Lung (tissue), 12 donors: ENCODE measurements around the gene IQCH. TPM values are rescaled to one million over a fixed set of nuclear protein-coding genes. Genes with fewer than 3 reads are reported as not detected.

Experiments
- ATAC-seq: fragments of 200-7000 bp; cut with Tn5 transposase; one replicate; pipeline ENCODE4 v1.9.1; 2020; ENCODE audit warnings: moderate number of reproducible peaks; ENCODE audit not compliant: insufficient read depth, low FRiP score
- DNase-seq, 3 donors: peaks; one replicate each; pipeline ENCODE4 v3.0.0-alpha.2; 2013 to 2017
- H3K27ac ChIP-seq, 2 donors: one replicate each; pipeline ENCODE4 v1.5.1; 2013; ENCODE audit warnings: mild to moderate bottlenecking in 2 of 2, moderate library complexity in 2 of 2, control low read depth in 1 of 2, inconsistent platforms in 1 of 2, low read depth in 1 of 2, low read length in 1 of 2
- H3K27me3 ChIP-seq, 3 donors: one replicate each; pipeline ENCODE4 v1.5.1; 2013; ENCODE audit warnings: low read length in 2 of 3; ENCODE audit not compliant: control insufficient read depth in 3 of 3, insufficient read depth in 3 of 3
- H3K36me3 ChIP-seq, 4 donors: one replicate each; pipeline ENCODE4 v1.5.1; 2013; ENCODE audit warnings: low read length in 4 of 4, mild to moderate bottlenecking in 1 of 4, moderate library complexity in 1 of 4; ENCODE audit not compliant: control insufficient read depth in 4 of 4, insufficient read depth in 4 of 4
- H3K4me1 ChIP-seq, 5 donors: one replicate each; pipeline ENCODE4 v1.5.1; 2013; ENCODE audit warnings: low read length in 5 of 5, mild to moderate bottlenecking in 2 of 5, moderate library complexity in 1 of 5; ENCODE audit not compliant: control insufficient read depth in 5 of 5, insufficient read depth in 5 of 5
- H3K4me3 ChIP-seq: one replicate; pipeline ENCODE4 v1.5.1; 2013; ENCODE audit warnings: mild to moderate bottlenecking, control low read depth, moderate library complexity
- H3K9ac ChIP-seq, 2 donors: one replicate each; pipeline ENCODE4 v1.5.1; 2013; ENCODE audit warnings: low read length in 2 of 2, control low read depth in 1 of 2; ENCODE audit not compliant: insufficient read depth in 1 of 2
- H3K9me3 ChIP-seq, 4 donors: one replicate each; pipeline ENCODE4 v1.5.1; 2013; ENCODE audit warnings: low read length in 3 of 4, mild to moderate bottlenecking in 1 of 4, moderate library complexity in 1 of 4; ENCODE audit not compliant: control insufficient read depth in 4 of 4, insufficient read depth in 3 of 4
- WGBS, 2 donors: extraction: QIAGEN DNeasy Blood & Tissue Kit; methylation state at CpG; one replicate each; pipeline ENCODE4 v1.1.7; 2013; 5-methylcytosine and 5-hydroxymethylcytosine counted together
- polyA plus RNA-seq, 2 donors: library from polyadenylated mRNA; stranded (reverse); fragments of 200-250 nt; gene quantifications; one replicate each; pipeline ENCODE4 v1.2.1, GENCODE V29; 2013
- total RNA-seq, 2 donors: library from RNA; depleted of rRNA in 1 of 2; stranded (reverse); fragments of >200 nt in 1 of 2; gene quantifications; one replicate each; pipeline ENCODE4 v1.2.1, GENCODE V29; 2014 to 2021
- TF ChIP-seq, protein P1 (sequence below): IDR thresholded peaks from 2 replicates; pipeline ENCODE4 v1.5.1; 2012; ENCODE audit warnings: mild to moderate bottlenecking; ENCODE audit errors: control extremely low read depth, extremely low read depth
- donor health status: control.
- donor health status: control.
- donor health status: Bipolar disorder and iron deficiency.
- donor health status: healthy.
- donor health status: DM: yes; HTN: yes; CAD: no.

Gene IQCH
- total and polyA plus RNA-seq, 4 donors, result 1.1 to 10.5 (median 4.5) TPM

DNA sequence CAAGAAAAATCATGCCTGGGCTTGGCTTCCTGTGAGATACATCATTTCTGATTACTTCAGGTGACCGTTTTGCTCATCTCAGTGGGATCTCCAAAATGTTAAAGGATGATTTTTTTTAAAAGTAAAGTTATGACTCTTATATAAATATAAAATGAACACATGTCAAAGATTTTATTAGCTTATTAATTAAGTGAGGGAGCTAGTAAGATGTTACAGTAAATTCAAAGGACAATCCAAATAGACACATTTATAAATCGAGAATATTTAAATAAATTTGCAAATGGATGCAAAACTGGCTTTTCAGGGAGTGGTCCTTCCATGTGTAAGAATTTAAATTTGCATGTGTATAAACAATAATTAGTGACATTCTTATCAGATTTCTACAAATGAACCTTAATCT lies 87.0 kb downstream of the IQCH start:
- Histone ChIP-seq H3K4me1 (peaks cover 0 to 2% (median 0%) of the 10 kb centered on the region in 5 donors), H3K36me3 (no peaks in the 10 kb centered on the region), H3K27me3 (peaks cover 0 to 4% (median 0%) of the 10 kb centered on the region in 3 donors), H3K27ac (no peak overlapping the region), H3K9me3 (peaks cover 0 to 2% (median 0%) of the 10 kb centered on the region in 4 donors), H3K9ac (no peak overlapping the region), H3K4me3 (no peak overlapping the region)
- TF ChIP-seq, protein P1, sequence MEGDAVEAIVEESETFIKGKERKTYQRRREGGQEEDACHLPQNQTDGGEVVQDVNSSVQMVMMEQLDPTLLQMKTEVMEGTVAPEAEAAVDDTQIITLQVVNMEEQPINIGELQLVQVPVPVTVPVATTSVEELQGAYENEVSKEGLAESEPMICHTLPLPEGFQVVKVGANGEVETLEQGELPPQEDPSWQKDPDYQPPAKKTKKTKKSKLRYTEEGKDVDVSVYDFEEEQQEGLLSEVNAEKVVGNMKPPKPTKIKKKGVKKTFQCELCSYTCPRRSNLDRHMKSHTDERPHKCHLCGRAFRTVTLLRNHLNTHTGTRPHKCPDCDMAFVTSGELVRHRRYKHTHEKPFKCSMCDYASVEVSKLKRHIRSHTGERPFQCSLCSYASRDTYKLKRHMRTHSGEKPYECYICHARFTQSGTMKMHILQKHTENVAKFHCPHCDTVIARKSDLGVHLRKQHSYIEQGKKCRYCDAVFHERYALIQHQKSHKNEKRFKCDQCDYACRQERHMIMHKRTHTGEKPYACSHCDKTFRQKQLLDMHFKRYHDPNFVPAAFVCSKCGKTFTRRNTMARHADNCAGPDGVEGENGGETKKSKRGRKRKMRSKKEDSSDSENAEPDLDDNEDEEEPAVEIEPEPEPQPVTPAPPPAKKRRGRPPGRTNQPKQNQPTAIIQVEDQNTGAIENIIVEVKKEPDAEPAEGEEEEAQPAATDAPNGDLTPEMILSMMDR, result no peak
- no peak for DNase-seq
- ATAC-seq, result no peak
- 95 to 96% methylated on average over 2 of the region's 2 CpGs for WGBS, 2 donors

DNA sequence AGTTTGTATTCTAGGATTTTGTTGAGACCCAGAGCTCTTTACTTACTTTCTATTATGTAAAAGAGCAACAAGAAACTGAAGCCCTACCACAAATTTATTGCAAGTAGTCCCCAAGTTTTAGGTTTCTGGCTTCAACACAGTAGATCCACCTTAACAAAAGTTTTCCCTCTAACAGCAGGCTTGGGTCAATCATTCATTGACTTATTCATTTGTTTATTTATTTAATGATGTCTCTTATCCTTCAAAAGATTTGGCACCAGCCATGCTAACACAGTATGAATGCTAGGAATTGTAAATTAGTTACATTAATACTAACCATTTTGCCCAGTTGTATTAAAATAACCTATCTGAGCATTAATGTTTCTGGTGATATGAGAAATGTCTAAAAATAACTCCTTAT lies 88.6 kb downstream of the IQCH start:
- DNase-seq, result no peak
- peaks cover 0 to 2% (median 0%) of the 10 kb centered on the region in 4 donors for H3K9me3 ChIP-seq
- peaks cover 0 to 2% (median 0%) of the 10 kb centered on the region in 5 donors for H3K4me1 ChIP-seq
- no peaks in the 10 kb centered on the region for H3K36me3 ChIP-seq
- H3K27ac ChIP-seq, result no peak overlapping the region
- no peak for ATAC-seq
- peaks cover 0 to 4% (median 0%) of the 10 kb centered on the region in 3 donors for H3K27me3 ChIP-seq
- H3K9ac ChIP-seq, result no peak overlapping the region
- H3K4me3 ChIP-seq, result no peak overlapping the region
- TF ChIP-seq, protein P1, result no peak

DNA sequence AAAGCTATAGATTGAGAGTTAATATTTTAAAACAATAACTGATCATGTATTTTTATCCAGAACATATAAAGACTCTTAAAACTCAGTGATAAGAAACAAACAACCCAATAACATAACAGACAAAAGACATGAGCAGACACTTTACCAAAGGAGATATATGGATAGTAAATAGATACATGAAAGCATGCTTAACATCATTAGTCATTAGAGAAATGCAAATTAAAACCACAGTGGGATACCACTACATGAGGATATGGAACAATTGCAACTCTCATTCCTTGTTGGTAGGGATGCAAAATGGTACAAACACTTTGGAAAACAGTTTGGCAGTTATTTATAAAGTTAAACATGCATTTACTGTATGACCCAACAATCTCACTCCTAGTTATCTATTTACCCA lies 95.0 kb downstream of the IQCH start:
- DNase-seq (no peak), ATAC-seq (no peak)
- Histone ChIP-seq H3K27ac (no peak overlapping the region), H3K27me3 (no peaks in the 10 kb centered on the region), H3K9me3 (peaks cover 0 to 2% (median 0%) of the 10 kb centered on the region in 4 donors), H3K36me3 (peaks cover 0 to 1% (median 0%) of the 10 kb centered on the region in 4 donors), H3K4me3 (no peak overlapping the region), H3K9ac (no peak overlapping the region), H3K4me1 (no peaks in the 10 kb centered on the region)
- TF ChIP-seq, protein P1, result no peak

DNA sequence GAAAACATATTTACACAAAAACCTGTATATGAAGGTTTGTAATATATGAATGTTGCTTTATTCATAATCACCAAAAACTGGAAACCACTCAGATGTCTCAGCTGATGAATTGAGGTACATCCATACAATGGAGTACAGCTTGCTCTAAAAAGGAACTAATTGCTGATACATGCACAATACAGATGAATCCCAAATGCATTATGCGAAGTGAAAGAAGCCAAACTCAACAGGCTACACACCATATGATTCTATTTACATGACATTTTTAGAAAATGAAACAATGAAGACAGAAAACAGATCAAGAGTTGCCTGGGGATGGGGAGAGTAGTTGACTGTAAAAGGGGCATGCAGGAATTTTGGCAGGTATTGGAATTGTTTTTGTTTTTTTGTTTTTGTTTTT lies 95.5 kb downstream of the IQCH start:
- no peaks in the 10 kb centered on the region for H3K27me3 ChIP-seq
- H3K9ac ChIP-seq, result no peak overlapping the region
- no peak overlapping the region for H3K27ac ChIP-seq
- ATAC-seq (no peak), DNase-seq (no peak)
- WGBS, 2 donors, result 93 to 97% methylated on average over 1 of the region's 1 CpG
- TF ChIP-seq, protein P1, result no peak
- peaks cover 0 to 1% (median 0%) of the 10 kb centered on the region in 4 donors for H3K36me3 ChIP-seq
- H3K4me1 ChIP-seq, result no peaks in the 10 kb centered on the region
- peaks cover 0 to 2% (median 0%) of the 10 kb centered on the region in 4 donors for H3K9me3 ChIP-seq
- H3K4me3 ChIP-seq, result no peak overlapping the region
